ENCODE results near the gene NXPH1.

NXPH1 gene

GRCh38 chr7:8437606-8438005 lies 4.2 kb downstream of the NXPH1 start:
- no peak for DNase-seq

GRCh38 chr7:8440670-8441069 lies 7.3 kb downstream of the NXPH1 start:
- DNase-seq: no peak

GRCh38 chr7:8441106-8441965 lies 7.9 kb downstream of the NXPH1 start:
- no peak for DNase-seq

GRCh38 chr7:8442051-8442813 lies 8.8 kb downstream of the NXPH1 start:
- DNase-seq: no peak

- peak; percentile 52 for DNase-seq
Measured at GRCh38 chr7:8442814-8443304, 9.4 kb downstream of the NXPH1 start.

- DNase-seq: no peak
Measured at GRCh38 chr7:8443576-8444467, 10.4 kb downstream of the NXPH1 start.

GRCh38 chr7:8444468-8444769 lies 11.0 kb downstream of the NXPH1 start:
- no peak for DNase-seq

GRCh38 chr7:8453535-8453934 lies 20.1 kb downstream of the NXPH1 start:
- DNase-seq: no peak

GRCh38 chr7:8455426-8455825 lies 22.0 kb downstream of the NXPH1 start:
- DNase-seq: no peak

GRCh38 chr7:8462309-8462708 lies 28.9 kb downstream of the NXPH1 start:
- no peak for DNase-seq

GRCh38 chr7:8465338-8465737 lies 31.9 kb downstream of the NXPH1 start:
- no peak for DNase-seq

GRCh38 chr7:8480527-8480926 lies 47.1 kb downstream of the NXPH1 start:
- DNase-seq: no peak

GRCh38 chr7:8481096-8481495 lies 47.7 kb downstream of the NXPH1 start:
- no peak for DNase-seq

- no peak for DNase-seq
Measured at GRCh38 chr7:8481752-8482446, 48.5 kb downstream of the NXPH1 start.

GRCh38 chr7:8490391-8491045 lies 57.1 kb downstream of the NXPH1 start:
- DNase-seq: no peak

- DNase-seq: no peak
Measured at GRCh38 chr7:8491106-8491505, 57.7 kb downstream of the NXPH1 start.

- no peak for DNase-seq
Measured at GRCh38 chr7:8491544-8492489, 58.4 kb downstream of the NXPH1 start.

GRCh38 chr7:8499128-8499527 lies 65.7 kb downstream of the NXPH1 start:
- no peak for DNase-seq

GRCh38 chr7:8500286-8500685 lies 66.9 kb downstream of the NXPH1 start:
- DNase-seq: no peak

GRCh38 chr7:8507566-8507965 lies 74.2 kb downstream of the NXPH1 start:
- no peak for DNase-seq

GRCh38 chr7:8509621-8510020 lies 76.2 kb downstream of the NXPH1 start:
- no peak for DNase-seq

All from stimulated activated CD4-positive, alpha-beta T cell treated with anti-CD3 and anti-CD28 coated beads, Interleukin-1b, Interleukin-23, amount 100 ng/mL, for 48 hours (primary cell).